H1 (cell line): Measurements from ENCODE around the gene NPTXR. TPM values are rescaled to one million over a fixed set of nuclear protein-coding genes. Genes with fewer than 3 reads are reported as not detected.

Source experiments
- ASH2L ChIP-seq: fragments of 200-600, 300-600 bp; sonication (generic); IDR thresholded peaks from one replicate; pipeline ENCODE4 v1.7.1; 2017; ENCODE audit warnings: low read length
- SP4 ChIP-seq: IDR thresholded peaks from 2 replicates; pipeline ENCODE4 v1.6.1; 2012; ENCODE audit warnings: low read length, inconsistent platforms
- polyA plus RNA-seq, 7 experiments: library from polyadenylated mRNA; depleted of rRNA in 3 of 7; stranded (reverse) in 5 of 7; unstranded in 2 of 7; fragments of >200 nt in 5 of 7; fragments of 200-250 nt in 2 of 7; gene quantifications; 1 replicate in 5 of 7; 2 replicates in 1 of 7; 4 replicates in 1 of 7; pipeline versions ENCODE4 v1.2.1 to v1.2.3, GENCODE V29; 2011 to 2013; ENCODE audit warnings: missing spikeins in 2 of 7, mixed read lengths in 2 of 7
- total RNA-seq: library from RNA; stranded (reverse); fragmentation: NEBNext Ultra II Directional; extraction: Animal tissue kit (Norgen Biotek cat#: 25700); gene quantifications from 2 replicates; pipeline ENCODE4 v1.2.1, GENCODE V29; 2021

NPTXR gene
- total and polyA plus RNA-seq, 2 of the 8 experiments (the other 6 are each of a cell fraction or from before 2014, with no cell fraction given) = 3.7 to 6.4 TPM

GRCh38 chr22:38882972-38883622 lies 39.3 kb upstream of the NPTXR start (continued):
- TF ChIP-seq SP4 = no peak
- no peak for TF ChIP-seq ASH2L
